Right atrium auricular region (tissue), 2 donors: ENCODE measurements around the gene KLF6. TPM values are rescaled to one million over a fixed set of nuclear protein-coding genes. Genes with fewer than 3 reads are reported as not detected.

Source experiments
- DNase-seq: peaks from one replicate; pipeline ENCODE4 v3.0.0-alpha.2; 2019; ENCODE audit warnings: low spot score
- H3K27ac ChIP-seq, 2 donors: fragments of 200-600 bp; sonication (generic); 1 replicate in 1 of 2; 2 replicates in 1 of 2; pipeline ENCODE4 v1.5.1; 2016 to 2019
- H3K27me3 ChIP-seq, 2 donors: fragments of 200-600 bp; sonication (generic); one replicate each; pipeline versions ENCODE4 v1.5.1 to v1.6.0; 2017 to 2019
- H3K36me3 ChIP-seq: fragments of 200-600 bp; sonication (generic); one replicate; pipeline ENCODE4 v1.5.1; 2016
- H3K4me1 ChIP-seq, 2 donors: fragments of 200-600 bp; sonication (generic); one replicate each; pipeline versions ENCODE4 v1.5.1 to v1.6.0; 2017 to 2019
- H3K4me3 ChIP-seq, 2 donors: fragments of 200-600 bp; sonication (generic); 1 replicate in 1 of 2; 2 replicates in 1 of 2; pipeline ENCODE4 v1.5.1; 2017 to 2019; ENCODE audit warnings: mild to moderate bottlenecking in 1 of 2, moderate library complexity in 1 of 2
- H3K9me3 ChIP-seq, 2 donors: fragments of 200-600 bp; sonication (generic); one replicate each; pipeline ENCODE4 v1.5.1; 2019
- CTCF ChIP-seq, 2 donors: fragments of 200-600 bp; sonication (generic); IDR thresholded peaks; one replicate each; pipeline ENCODE4 v1.5.1; 2019; ENCODE audit warnings: antibody characterized with exemption in 2 of 2
- total RNA-seq, 2 donors: library from RNA; depleted of rRNA; stranded (reverse); fragments of >200 nt; gene quantifications; one replicate each; pipeline ENCODE4 v1.1.0, GENCODE V29; 2016

Gene KLF6
- total RNA-seq, 2 donors from 2014 or later = 29.1 to 44.7 TPM

- H3K4me1 ChIP-seq = peaks cover 0 to 25% of the 10 kb centered on the region in 2 donors
- H3K9me3 ChIP-seq = no peaks in the 10 kb centered on the region
- H3K27ac ChIP-seq = peak overlapping the region; percentile 72 to 82
- H3K27me3 ChIP-seq = no peaks in the 10 kb centered on the region
- TF ChIP-seq CTCF (IDR thresholded peaks at IDR 0.05) = peak in 1 of 2 donors; percentile 14
- DNase-seq = no peak
- no peaks in the 10 kb centered on the region for H3K36me3 ChIP-seq
- H3K4me3 ChIP-seq = no peak overlapping the region
These were observed 40.9 kb upstream of the KLF6 start for GRCh38 chr10:3825862-3826351.

GRCh38 chr10:3825244-3825643 lies 40.2 kb upstream of the KLF6 start:
- no peak for TF ChIP-seq CTCF (IDR thresholded peaks at IDR 0.05)
- Histone ChIP-seq H3K27me3 (no peaks in the 10 kb centered on the region), H3K36me3 (no peaks in the 10 kb centered on the region), H3K27ac (peak overlapping the region; percentile 72 to 82), H3K4me3 (no peak overlapping the region), H3K9me3 (no peaks in the 10 kb centered on the region), H3K4me1 (peaks cover 0 to 21% of the 10 kb centered on the region in 2 donors)
- no peak for DNase-seq

- no peak for DNase-seq
- no peaks in the 10 kb centered on the region for H3K27me3 ChIP-seq
These were observed 37.7 kb upstream of the KLF6 start for GRCh38 chr10:3822541-3823330.

GRCh38 chr10:3820255-3820654 lies 35.2 kb upstream of the KLF6 start:
- Histone ChIP-seq H3K9me3 (no peaks in the 10 kb centered on the region), H3K27me3 (no peaks in the 10 kb centered on the region), H3K4me1 (no peaks in the 10 kb centered on the region), H3K27ac (no peak overlapping the region), H3K4me3 (no peak overlapping the region), H3K36me3 (no peaks in the 10 kb centered on the region)
- no peak for TF ChIP-seq CTCF (IDR thresholded peaks at IDR 0.05)
- DNase-seq = no peak

More at GRCh38 chr10:3822541-3823330, 37.7 kb upstream of the KLF6 start:
- TF ChIP-seq CTCF (IDR thresholded peaks at IDR 0.05) = no peak
- Histone ChIP-seq H3K36me3 (no peaks in the 10 kb centered on the region), H3K4me1 (peaks cover 0 to 6% of the 10 kb centered on the region in 2 donors), H3K4me3 (no peak overlapping the region), H3K9me3 (no peaks in the 10 kb centered on the region), H3K27ac (no peak overlapping the region)

GRCh38 chr10:3816995-3817394 lies 32.0 kb upstream of the KLF6 start:
- Histone ChIP-seq H3K27me3 (no peaks in the 10 kb centered on the region), H3K4me1 (peaks cover 0 to 1% of the 10 kb centered on the region in 2 donors), H3K36me3 (no peaks in the 10 kb centered on the region), H3K27ac (no peak overlapping the region), H3K9me3 (no peaks in the 10 kb centered on the region), H3K4me3 (no peak overlapping the region)
- no peak for TF ChIP-seq CTCF (IDR thresholded peaks at IDR 0.05)
- no peak for DNase-seq
